Neural cell (in vitro differentiated cells): ENCODE results near the gene FCRL6.

Experiments used
- RAD21 ChIP-seq: fragments of 450-650 bp; conservative IDR thresholded peaks from 2 replicates; pipeline ENCODE4 v1.6.1; 2014; ENCODE audit warnings: antibody characterized with exemption, mild to moderate bottlenecking, moderate library complexity
- TF ChIP-seq, protein P1 (sequence below): fragments of 450-650 bp; IDR thresholded peaks from 2 replicates; pipeline ENCODE4 v1.5.1; 2014; ENCODE audit warnings: antibody characterized with exemption, mild to moderate bottlenecking, moderate library complexity; ENCODE audit not compliant: poor library complexity, severe bottlenecking

DNA sequence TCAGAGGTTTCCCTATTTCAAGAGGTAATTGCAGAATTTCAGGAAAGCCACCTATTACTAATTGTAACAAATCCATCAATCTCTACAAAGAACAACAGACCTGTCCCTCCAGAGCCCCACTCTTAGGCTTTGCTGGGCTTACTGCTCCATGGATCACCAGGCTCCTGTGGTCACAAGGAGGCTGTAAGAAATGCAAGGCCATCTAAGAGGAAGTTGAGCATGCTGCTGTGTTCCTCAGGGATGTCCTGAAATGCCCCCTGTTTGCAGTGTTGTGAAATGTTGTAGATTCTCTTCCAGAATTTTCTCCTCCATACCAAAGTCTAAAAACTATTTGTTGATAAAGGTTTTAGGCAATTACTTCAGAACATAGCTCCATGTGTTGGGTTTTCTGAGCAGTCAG is 45.8 kb upstream of the FCRL6 start:
- TF ChIP-seq, protein P1, sequence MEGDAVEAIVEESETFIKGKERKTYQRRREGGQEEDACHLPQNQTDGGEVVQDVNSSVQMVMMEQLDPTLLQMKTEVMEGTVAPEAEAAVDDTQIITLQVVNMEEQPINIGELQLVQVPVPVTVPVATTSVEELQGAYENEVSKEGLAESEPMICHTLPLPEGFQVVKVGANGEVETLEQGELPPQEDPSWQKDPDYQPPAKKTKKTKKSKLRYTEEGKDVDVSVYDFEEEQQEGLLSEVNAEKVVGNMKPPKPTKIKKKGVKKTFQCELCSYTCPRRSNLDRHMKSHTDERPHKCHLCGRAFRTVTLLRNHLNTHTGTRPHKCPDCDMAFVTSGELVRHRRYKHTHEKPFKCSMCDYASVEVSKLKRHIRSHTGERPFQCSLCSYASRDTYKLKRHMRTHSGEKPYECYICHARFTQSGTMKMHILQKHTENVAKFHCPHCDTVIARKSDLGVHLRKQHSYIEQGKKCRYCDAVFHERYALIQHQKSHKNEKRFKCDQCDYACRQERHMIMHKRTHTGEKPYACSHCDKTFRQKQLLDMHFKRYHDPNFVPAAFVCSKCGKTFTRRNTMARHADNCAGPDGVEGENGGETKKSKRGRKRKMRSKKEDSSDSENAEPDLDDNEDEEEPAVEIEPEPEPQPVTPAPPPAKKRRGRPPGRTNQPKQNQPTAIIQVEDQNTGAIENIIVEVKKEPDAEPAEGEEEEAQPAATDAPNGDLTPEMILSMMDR: no peak
- no peak for TF ChIP-seq RAD21
